ENCODE measurements around the gene ABCA5. TPM values are rescaled to one million over a fixed set of nuclear protein-coding genes. Genes with fewer than 3 reads are reported as not detected.
"Not testable (repeated sequence)": the region's sequence is repeated elsewhere in the genome, so short reads cannot be mapped to it uniquely, and the experiment has no call there.

The ABCA5 gene
- total RNA-seq, 1 experiment from 2014 or later: 13.3 TPM

DNA sequence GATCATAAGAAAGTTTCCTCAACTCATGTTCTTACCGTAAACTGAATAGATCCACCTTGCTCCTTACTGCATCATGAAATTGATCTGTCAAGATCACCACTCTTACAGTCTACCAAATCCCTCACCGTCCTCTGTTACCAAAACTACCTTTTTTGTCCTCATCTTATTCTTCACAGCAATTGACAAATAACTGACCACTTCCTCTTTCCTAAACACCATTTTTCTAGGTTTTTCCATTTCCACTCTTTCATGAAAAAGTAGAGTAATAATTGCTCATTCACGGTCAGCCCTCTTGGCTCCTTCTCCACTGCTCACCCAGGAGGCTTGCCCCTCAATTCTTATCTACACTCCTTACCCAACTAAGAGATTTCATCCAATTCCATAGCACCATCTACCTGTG, 44.9 kb downstream of the ABCA5 start:
- ChIA-PET CTCF (no interaction called here), POLR2A (no interaction called here)
- H3K36me3 ChIP-seq (ENCODE audit: control insufficient read depth, insufficient read depth, low read length): no peaks in the 10 kb centered on the region
- no peaks in the 10 kb centered on the region for H3K27me3 ChIP-seq (ENCODE audit: control insufficient read depth, insufficient read depth, low read length)
- in situ Hi-C loops (cut with HindIII; ENCODE audit: low pct_unique_long_range_greater_than_20kb, low sequenced_read_pairs) (no loop called here), intact Hi-C loops (cut with micrococcal nuclease; ENCODE audit: unreplicated experiment) (no loop called here)
- H3K9me3 ChIP-seq (ENCODE audit: control insufficient read depth, insufficient read depth, low read depth, low read length): no peaks in the 10 kb centered on the region
- TF ChIP-seq TCF7L2 (IDR thresholded peaks at IDR 0.05; ENCODE audit: low read depth, low read length) (no peak), CTCF (IDR thresholded peaks at IDR 0.05) (no peak), POLR2AphosphoS5 (IDR thresholded peaks at IDR 0.05; ENCODE audit: low read depth, low read length) (no peak), SIN3A (IDR thresholded peaks at IDR 0.05; ENCODE audit: borderline replicate concordance, insufficient read depth, low read depth, low read length) (no peak)
- TF ChIP-seq, protein P1, sequence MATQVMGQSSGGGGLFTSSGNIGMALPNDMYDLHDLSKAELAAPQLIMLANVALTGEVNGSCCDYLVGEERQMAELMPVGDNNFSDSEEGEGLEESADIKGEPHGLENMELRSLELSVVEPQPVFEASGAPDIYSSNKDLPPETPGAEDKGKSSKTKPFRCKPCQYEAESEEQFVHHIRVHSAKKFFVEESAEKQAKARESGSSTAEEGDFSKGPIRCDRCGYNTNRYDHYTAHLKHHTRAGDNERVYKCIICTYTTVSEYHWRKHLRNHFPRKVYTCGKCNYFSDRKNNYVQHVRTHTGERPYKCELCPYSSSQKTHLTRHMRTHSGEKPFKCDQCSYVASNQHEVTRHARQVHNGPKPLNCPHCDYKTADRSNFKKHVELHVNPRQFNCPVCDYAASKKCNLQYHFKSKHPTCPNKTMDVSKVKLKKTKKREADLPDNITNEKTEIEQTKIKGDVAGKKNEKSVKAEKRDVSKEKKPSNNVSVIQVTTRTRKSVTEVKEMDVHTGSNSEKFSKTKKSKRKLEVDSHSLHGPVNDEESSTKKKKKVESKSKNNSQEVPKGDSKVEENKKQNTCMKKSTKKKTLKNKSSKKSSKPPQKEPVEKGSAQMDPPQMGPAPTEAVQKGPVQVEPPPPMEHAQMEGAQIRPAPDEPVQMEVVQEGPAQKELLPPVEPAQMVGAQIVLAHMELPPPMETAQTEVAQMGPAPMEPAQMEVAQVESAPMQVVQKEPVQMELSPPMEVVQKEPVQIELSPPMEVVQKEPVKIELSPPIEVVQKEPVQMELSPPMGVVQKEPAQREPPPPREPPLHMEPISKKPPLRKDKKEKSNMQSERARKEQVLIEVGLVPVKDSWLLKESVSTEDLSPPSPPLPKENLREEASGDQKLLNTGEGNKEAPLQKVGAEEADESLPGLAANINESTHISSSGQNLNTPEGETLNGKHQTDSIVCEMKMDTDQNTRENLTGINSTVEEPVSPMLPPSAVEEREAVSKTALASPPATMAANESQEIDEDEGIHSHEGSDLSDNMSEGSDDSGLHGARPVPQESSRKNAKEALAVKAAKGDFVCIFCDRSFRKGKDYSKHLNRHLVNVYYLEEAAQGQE (IDR thresholded peaks at IDR 0.05; ENCODE audit: insufficient read depth in 1 of 2, low read depth in 2 of 2, low read length in 1 of 2): no peak
- H3K27ac ChIP-seq (ENCODE audit: low read length): no peak overlapping the region
- no peak overlapping the region for H3K4me3 ChIP-seq (ENCODE audit: low read depth in 2 of 2, low read length in 2 of 2)
- no peak for ATAC-seq
- H3K4me1 ChIP-seq (ENCODE audit: control insufficient read depth, insufficient read depth, low read length): no peaks in the 10 kb centered on the region
- BruUV-seq (replicated peaks): no TSS peak
- DNase-seq (ENCODE audit: low read depth, low spot score): no peak

- H3K36me3 ChIP-seq (ENCODE audit: control insufficient read depth, insufficient read depth, low read length); H3K4me1 ChIP-seq (ENCODE audit: control insufficient read depth, insufficient read depth, low read length); H3K9me3 ChIP-seq (ENCODE audit: control insufficient read depth, insufficient read depth, low read depth, low read length); intact Hi-C loops (cut with micrococcal nuclease; ENCODE audit: unreplicated experiment); POLR2A ChIA-PET; in situ Hi-C loops (cut with HindIII; ENCODE audit: low pct_unique_long_range_greater_than_20kb, low sequenced_read_pairs); H3K27me3 ChIP-seq (ENCODE audit: control insufficient read depth, insufficient read depth, low read length); DNase-seq (ENCODE audit: low read depth, low spot score); ATAC-seq; H3K4me3 ChIP-seq (ENCODE audit: low read depth in 2 of 2, low read length in 2 of 2); H3K27ac ChIP-seq (ENCODE audit: low read length); BruUV-seq (replicated peaks); CTCF ChIA-PET: not testable (repeated sequence)
Measured at GRCh38 chr17:69276279-69276678, 50.7 kb downstream of the ABCA5 start.

- ChIA-PET CTCF (no interaction called here), POLR2A (no interaction called here)
- DNase-seq (ENCODE audit: low read depth, low spot score) (no peak), ATAC-seq (no peak)
- no TSS peak for BruUV-seq (replicated peaks)
- no peak overlapping the region for H3K27ac ChIP-seq (ENCODE audit: low read length)
- no peaks in the 10 kb centered on the region for H3K4me1 ChIP-seq (ENCODE audit: control insufficient read depth, insufficient read depth, low read length)
- in situ Hi-C loops (cut with HindIII; ENCODE audit: low pct_unique_long_range_greater_than_20kb, low sequenced_read_pairs): no loop called here
- H3K36me3 ChIP-seq (ENCODE audit: control insufficient read depth, insufficient read depth, low read length): no peaks in the 10 kb centered on the region
- no peaks in the 10 kb centered on the region for H3K27me3 ChIP-seq (ENCODE audit: control insufficient read depth, insufficient read depth, low read length)
- H3K4me3 ChIP-seq (ENCODE audit: low read depth in 2 of 2, low read length in 2 of 2): no peak overlapping the region
- TF ChIP-seq POLR2AphosphoS5 (IDR thresholded peaks at IDR 0.05; ENCODE audit: low read depth, low read length): no peak
- TF ChIP-seq SIN3A (IDR thresholded peaks at IDR 0.05; ENCODE audit: borderline replicate concordance, insufficient read depth, low read depth, low read length): no peak
- no peak for TF ChIP-seq CTCF (IDR thresholded peaks at IDR 0.05)
- TF ChIP-seq TCF7L2 (IDR thresholded peaks at IDR 0.05; ENCODE audit: low read depth, low read length): no peak
- TF ChIP-seq, protein P1 (IDR thresholded peaks at IDR 0.05; ENCODE audit: insufficient read depth in 1 of 2, low read depth in 2 of 2, low read length in 1 of 2): no peak
- intact Hi-C loops (cut with micrococcal nuclease; ENCODE audit: unreplicated experiment): no loop called here
- H3K9me3 ChIP-seq (ENCODE audit: control insufficient read depth, insufficient read depth, low read depth, low read length): no peaks in the 10 kb centered on the region
Measured at GRCh38 chr17:69275751-69276150, 51.2 kb downstream of the ABCA5 start.
